GM12874 (cell line): ENCODE data around the gene TXNDC2.

Experiments
- TF ChIP-seq, protein P1 (sequence below): IDR thresholded peaks from 2 replicates; pipeline ENCODE4 v1.5.1; 2011; ENCODE audit warnings: low read depth, mild to moderate bottlenecking, control low read depth, low read length, moderate library complexity; ENCODE audit not compliant: insufficient read depth

The TXNDC2 gene

DNA sequence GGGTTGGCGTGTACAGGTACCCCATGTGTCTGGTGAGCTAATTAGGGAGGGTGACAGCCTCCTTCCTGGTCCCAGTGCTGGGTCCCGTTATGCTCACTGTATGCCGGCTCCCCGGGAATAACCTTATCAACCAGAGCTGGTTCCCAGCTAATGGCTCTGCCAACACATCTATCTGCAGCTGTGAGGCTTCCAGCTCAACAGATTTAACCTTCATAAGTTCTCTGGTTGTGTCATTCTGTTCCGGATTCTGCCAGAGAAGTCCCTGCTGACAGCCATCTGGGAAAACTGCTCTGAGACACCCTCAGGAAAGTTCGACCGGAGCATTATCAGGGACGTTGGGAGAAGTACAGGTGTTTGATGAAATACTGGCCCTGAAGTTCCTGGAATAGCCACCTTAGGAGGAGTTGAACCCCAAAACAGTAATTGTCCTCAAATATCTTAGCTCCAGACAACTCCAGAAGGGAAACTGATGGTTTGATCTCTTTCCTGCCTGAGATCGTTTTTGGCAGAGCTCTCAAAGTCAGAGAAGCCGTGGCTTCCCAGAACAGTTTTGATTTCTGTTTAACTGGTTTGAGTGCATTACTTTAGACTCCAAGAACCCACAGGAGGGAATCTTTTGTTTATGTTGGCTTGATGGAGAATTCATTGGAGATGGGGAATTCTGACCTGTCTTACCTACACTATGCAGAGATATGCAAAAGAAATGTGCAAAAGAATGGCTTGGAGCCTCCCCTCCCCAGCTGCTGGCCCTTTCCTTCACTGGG is 39.4 kb upstream of the TXNDC2 start:
- TF ChIP-seq, protein P1, sequence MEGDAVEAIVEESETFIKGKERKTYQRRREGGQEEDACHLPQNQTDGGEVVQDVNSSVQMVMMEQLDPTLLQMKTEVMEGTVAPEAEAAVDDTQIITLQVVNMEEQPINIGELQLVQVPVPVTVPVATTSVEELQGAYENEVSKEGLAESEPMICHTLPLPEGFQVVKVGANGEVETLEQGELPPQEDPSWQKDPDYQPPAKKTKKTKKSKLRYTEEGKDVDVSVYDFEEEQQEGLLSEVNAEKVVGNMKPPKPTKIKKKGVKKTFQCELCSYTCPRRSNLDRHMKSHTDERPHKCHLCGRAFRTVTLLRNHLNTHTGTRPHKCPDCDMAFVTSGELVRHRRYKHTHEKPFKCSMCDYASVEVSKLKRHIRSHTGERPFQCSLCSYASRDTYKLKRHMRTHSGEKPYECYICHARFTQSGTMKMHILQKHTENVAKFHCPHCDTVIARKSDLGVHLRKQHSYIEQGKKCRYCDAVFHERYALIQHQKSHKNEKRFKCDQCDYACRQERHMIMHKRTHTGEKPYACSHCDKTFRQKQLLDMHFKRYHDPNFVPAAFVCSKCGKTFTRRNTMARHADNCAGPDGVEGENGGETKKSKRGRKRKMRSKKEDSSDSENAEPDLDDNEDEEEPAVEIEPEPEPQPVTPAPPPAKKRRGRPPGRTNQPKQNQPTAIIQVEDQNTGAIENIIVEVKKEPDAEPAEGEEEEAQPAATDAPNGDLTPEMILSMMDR: no peak

DNA sequence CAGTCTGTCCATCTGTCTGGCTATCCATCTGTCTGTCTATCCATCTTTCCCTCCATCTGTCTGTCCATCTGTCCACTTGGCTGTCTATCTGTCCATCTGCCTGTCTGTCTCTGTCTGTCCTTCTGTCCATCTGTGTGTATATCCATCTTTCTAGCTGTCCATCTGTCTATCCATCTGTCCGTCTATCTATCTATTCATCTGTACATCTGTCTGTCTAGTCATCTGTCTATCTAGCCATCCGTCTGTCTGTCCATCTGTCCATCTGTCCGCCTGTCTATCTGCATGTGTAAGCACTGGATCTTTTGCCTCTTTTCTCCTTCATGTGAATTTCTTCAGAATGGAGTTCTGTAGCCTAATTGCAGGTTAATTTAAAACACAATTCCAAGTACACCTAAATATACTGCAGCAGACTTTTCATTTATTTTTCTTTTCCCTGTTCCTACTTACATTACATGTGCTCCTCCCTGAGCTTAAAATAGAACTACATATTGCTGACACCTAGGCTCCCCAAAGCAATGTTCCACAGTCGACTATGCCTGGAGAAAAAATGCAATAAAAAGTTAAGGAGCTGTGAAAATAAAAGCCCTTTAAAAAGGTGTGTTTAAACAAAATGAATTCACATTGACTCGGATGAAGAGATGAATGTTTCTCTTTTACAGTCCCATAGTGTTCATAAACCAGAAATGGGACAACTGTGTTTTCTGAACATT is 37.4 kb upstream of the TXNDC2 start:
- TF ChIP-seq, protein P1: no peak

DNA sequence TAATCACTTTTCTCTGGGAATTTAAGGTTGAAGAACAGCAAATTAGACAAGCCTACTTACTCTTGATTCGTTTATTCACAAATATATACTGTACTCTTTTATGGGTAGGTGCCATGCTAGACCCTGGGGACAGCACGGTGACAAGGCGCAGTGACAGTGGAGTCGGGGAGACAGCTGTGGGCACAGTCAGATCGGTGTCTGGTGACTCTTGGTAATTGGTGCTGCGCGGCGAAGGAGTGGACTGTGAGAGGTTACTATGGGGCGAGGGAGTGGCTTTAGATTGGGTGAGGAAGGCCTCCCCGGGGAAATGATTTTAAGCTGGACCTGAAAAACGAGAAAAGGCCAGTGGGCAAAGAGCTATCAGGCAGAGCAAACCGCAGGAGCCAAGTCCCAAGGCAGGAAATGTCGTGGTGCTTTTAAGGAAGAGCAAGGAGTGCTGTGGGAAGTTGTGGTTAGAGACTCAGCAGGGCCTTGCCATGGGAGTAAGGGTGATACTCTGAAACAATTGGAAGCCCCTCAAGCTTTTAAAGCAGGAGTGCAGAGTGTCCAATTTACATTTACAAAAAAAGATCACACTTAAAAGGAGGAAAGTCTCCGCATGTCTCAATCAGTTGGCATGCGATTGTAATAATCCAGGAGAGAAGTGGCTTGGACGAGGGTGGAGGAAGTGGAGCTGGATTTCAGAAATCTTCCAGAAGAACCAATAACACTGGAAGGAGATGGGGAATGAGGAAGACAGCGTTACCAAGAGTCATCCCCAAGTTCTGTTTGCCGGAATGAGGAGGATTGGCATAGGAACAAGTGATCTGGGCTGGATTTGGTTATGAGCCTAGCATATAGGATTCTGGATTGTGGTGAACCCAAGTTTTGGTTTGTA is 36.1 kb upstream of the TXNDC2 start:
- TF ChIP-seq, protein P1: no peak

DNA sequence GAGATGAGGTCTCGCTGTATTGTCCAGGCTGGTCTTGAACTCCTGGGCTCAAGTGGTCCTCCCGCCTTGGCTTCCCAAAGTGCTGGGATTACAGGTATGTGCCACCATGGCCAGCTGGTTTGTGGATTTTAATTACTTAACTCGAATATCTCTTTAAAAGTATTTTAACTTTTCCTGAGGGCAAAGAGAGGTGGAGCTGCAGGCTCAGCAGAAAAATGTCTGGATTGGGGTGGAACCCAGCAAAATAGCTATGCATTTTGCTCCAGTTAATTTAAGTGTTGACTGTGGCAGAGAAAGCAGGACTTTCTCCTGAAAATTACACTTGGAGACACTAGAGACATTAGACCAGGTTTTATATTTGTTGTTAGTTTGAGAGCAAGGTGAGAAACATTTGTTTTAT is 35.5 kb upstream of the TXNDC2 start:
- TF ChIP-seq, protein P1: no peak

DNA sequence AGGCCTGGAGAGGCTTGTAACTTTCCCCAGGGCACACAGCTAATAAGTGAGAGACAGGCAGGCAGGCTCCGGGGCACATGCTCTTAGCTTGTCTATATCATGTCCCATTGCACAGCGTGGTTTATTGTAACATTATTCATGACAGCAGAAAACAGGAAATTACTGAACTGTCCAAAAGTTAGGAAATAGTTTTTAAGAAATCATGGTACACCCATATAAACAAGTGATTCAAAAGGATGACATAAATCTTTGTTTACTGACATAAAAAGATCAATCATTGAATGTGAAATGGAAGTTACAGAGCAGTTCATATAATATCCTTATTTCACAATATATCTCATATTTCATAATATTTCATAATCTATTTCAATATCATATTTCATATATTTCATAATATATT is 34.3 kb upstream of the TXNDC2 start:
- TF ChIP-seq, protein P1: no peak

DNA sequence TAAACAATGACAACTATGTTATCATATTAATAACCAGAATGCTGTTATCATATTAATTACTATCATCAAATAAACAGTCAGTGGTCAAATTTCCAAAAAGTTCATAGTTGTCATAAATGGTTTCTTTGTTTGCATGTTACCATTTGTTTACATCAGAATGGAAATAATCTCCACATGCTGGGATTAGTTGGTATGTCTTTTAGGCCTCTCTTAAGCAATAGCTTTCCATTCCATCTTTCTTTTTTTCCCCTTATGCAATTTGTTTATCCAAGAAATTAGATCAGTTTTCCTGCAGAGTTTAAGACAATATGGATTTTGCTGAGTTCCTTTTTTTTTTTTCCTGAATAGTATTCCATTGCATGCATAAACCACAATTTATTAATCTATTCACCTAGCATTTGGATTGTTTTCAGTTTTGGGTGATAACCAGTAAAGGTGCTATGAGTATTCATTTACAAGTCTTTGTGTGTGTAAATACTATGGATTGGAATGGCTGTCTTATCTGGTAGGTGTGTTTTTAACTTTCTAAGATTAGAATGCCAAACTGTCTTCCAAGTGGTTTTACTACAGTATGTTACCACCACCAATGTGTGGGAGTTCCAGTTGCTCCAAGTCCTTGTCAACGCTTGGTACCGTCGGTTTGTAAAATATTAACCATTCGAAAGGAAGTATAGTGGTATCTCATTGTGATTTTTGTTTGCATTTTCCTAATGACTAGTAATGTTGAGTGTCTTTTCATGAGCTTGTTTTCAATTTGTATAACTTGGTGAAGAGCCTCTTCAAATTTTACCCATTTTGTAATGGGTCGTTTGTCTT is 33.3 kb upstream of the TXNDC2 start:
- TF ChIP-seq, protein P1: no peak
